Endodermal cell (in vitro differentiated cells): Measurements from ENCODE around the gene GREB1. TPM values are rescaled to one million over a fixed set of nuclear protein-coding genes. Genes with fewer than 3 reads are reported as not detected.

ENCODE experiments used
- DNase-seq: peaks from one replicate; pipeline ENCODE4 v3.0.0-alpha.2; 2017
- H3K27ac ChIP-seq: 2 replicates; pipeline ENCODE4 v1.5.1; 2013; ENCODE audit warnings: mild to moderate bottlenecking, low read depth, low read length, moderate library complexity
- H3K27me3 ChIP-seq: 2 replicates; pipeline ENCODE4 v1.6.1; 2013; ENCODE audit warnings: mild to moderate bottlenecking, low read length, moderate library complexity; ENCODE audit not compliant: insufficient read depth, control insufficient read depth, poor library complexity, severe bottlenecking
- H3K36me3 ChIP-seq: 2 replicates; pipeline ENCODE4 v1.7.0; 2013; ENCODE audit warnings: mild to moderate bottlenecking, low read length, moderate library complexity; ENCODE audit not compliant: control insufficient read depth, insufficient read depth
- H3K4me1 ChIP-seq: one replicate; pipeline ENCODE4 v1.7.0; 2013; ENCODE audit warnings: low read length; ENCODE audit not compliant: control insufficient read depth, insufficient read depth
- H3K4me3 ChIP-seq: 2 replicates; pipeline ENCODE4 v1.5.1; 2013; ENCODE audit warnings: mild to moderate bottlenecking, low read length, moderate library complexity
- H3K9ac ChIP-seq: 2 replicates; pipeline ENCODE4 v1.6.1; 2013; ENCODE audit warnings: mild to moderate bottlenecking, low read length, moderate library complexity; ENCODE audit not compliant: poor library complexity, severe bottlenecking; ENCODE audit errors: extremely low read depth
- H3K9me3 ChIP-seq: 2 replicates; pipeline ENCODE4 v1.6.1; 2013; ENCODE audit warnings: mild to moderate bottlenecking, low read length, moderate library complexity; ENCODE audit not compliant: control insufficient read depth
- H3K27ac Mint-ChIP-seq: 2 replicates; pipeline ENCODE4 v1.8.0; 2020; ENCODE audit warnings: mixed read lengths
- H3K27me3 Mint-ChIP-seq: 2 replicates; pipeline ENCODE4 v1.8.0; 2021; ENCODE audit warnings: mild to moderate bottlenecking, mixed read lengths; ENCODE audit not compliant: insufficient read depth
- H3K36me3 Mint-ChIP-seq: 2 replicates; pipeline ENCODE4 v1.8.0; 2020; ENCODE audit warnings: low read depth, mixed read lengths
- H3K4me1 Mint-ChIP-seq: 2 replicates; pipeline ENCODE4 v1.8.0; 2020; ENCODE audit warnings: mixed read lengths
- H3K4me3 Mint-ChIP-seq: 2 replicates; pipeline ENCODE4 v1.8.0; 2020; ENCODE audit warnings: mild to moderate bottlenecking, moderate library complexity, mixed read lengths
- H3K9me3 Mint-ChIP-seq: 2 replicates; pipeline ENCODE4 v1.8.0; 2020; ENCODE audit warnings: mild to moderate bottlenecking, mixed read lengths
- CTCF ChIP-seq: fragments of 200-600 bp; sonication (generic); conservative IDR thresholded peaks from 2 replicates; pipeline ENCODE4 v1.5.0; 2021; ENCODE audit warnings: antibody characterized with exemption, mild to moderate bottlenecking
- WGBS, 2 experiments: methylation state at CpG; one replicate each; pipeline versions ENCODE4 v1.1.5 to v1.1.7; 2013; ENCODE audit warnings: missing lambda C conversion rate in 2 of 2, mixed read lengths in 1 of 2; ENCODE audit not compliant: insufficient coverage in 1 of 2, insufficient read length in 1 of 2; 5-methylcytosine and 5-hydroxymethylcytosine counted together
- total RNA-seq, 2 donors: library from RNA; stranded (reverse); fragmentation: NEBNext Ultra II Directional in 1 of 2; extraction: Animal tissue kit (Norgen Biotek cat#: 25700) in 1 of 2; gene quantifications; 2 replicates in 1 of 2; 3 replicates in 1 of 2; pipeline ENCODE4 v1.2.1, GENCODE V29; 2021

The GREB1 gene
- total RNA-seq, 2 donors from 2014 or later, result 86.4 to 106 TPM

- Histone ChIP-seq H3K27ac (peak overlapping the region; percentile 77), H3K4me3 (peak overlapping the region; percentile 0), H3K27me3 (no peaks in the 10 kb centered on the region), H3K36me3 (peaks cover 35% of the 10 kb centered on the region), H3K9ac (peak overlapping the region; percentile 31), H3K4me1 (peaks cover 11% of the 10 kb centered on the region), H3K9me3 (peaks cover 6% of the 10 kb centered on the region)
- Mint-ChIP-seq H3K4me3 (peak overlapping the region; percentile 24), H3K9me3 (no peaks in the 10 kb centered on the region), H3K36me3 (peaks cover 23% of the 10 kb centered on the region), H3K4me1 (peaks cover 63% of the 10 kb centered on the region), H3K27ac (peak overlapping the region; percentile 79), H3K27me3 (no peaks in the 10 kb centered on the region)
- no peak for TF ChIP-seq CTCF
- WGBS, 2 experiments, result 64 to 68% methylated on average over 4 to 6 of the region's 6 CpGs
- peak; percentile 77 for DNase-seq
Observed at GRCh38 chr2:11515490-11515981, 18.3 kb upstream of the GREB1 start.

GRCh38 chr2:11516984-11517648 is 16.7 kb upstream of the GREB1 start:
- H3K27ac ChIP-seq, result no peak overlapping the region

GRCh38 chr2:11517906-11518305 is 15.9 kb upstream of the GREB1 start:
- WGBS, 2 experiments, result 72 to 84% methylated on average over 3 of the region's 3 CpGs
- Mint-ChIP-seq H3K36me3 (peaks cover 28% of the 10 kb centered on the region), H3K27ac (no peak overlapping the region), H3K4me1 (peaks cover 49% of the 10 kb centered on the region), H3K9me3 (no peaks in the 10 kb centered on the region), H3K4me3 (no peak overlapping the region), H3K27me3 (no peaks in the 10 kb centered on the region)
- TF ChIP-seq CTCF, result no peak
- Histone ChIP-seq H3K27ac (no peak overlapping the region), H3K4me3 (no peak overlapping the region), H3K27me3 (no peaks in the 10 kb centered on the region), H3K4me1 (peaks cover 11% of the 10 kb centered on the region), H3K9me3 (peaks cover 6% of the 10 kb centered on the region), H3K36me3 (peaks cover 37% of the 10 kb centered on the region), H3K9ac (no peak overlapping the region)
- DNase-seq, result no peak

More at GRCh38 chr2:11516984-11517648, 16.7 kb upstream of the GREB1 start:
- no peak for DNase-seq
- Histone ChIP-seq H3K4me1 (peaks cover 11% of the 10 kb centered on the region), H3K4me3 (no peak overlapping the region), H3K36me3 (peaks cover 29% of the 10 kb centered on the region), H3K9me3 (peaks cover 6% of the 10 kb centered on the region), H3K9ac (no peak overlapping the region), H3K27me3 (no peaks in the 10 kb centered on the region)
- no peak for TF ChIP-seq CTCF
- peaks cover 22% of the 10 kb centered on the region for H3K36me3 Mint-ChIP-seq
- WGBS, 2 experiments, result 95 to 96% methylated on average over 6 to 10 of the region's 10 CpGs
- H3K4me1 Mint-ChIP-seq, result peaks cover 56% of the 10 kb centered on the region
- H3K9me3 Mint-ChIP-seq, result no peaks in the 10 kb centered on the region
- H3K27me3 Mint-ChIP-seq, result no peaks in the 10 kb centered on the region
- no peak overlapping the region for H3K4me3 Mint-ChIP-seq
- no peak overlapping the region for H3K27ac Mint-ChIP-seq
